ENCODE measurements around the gene QPRT.

- TF ChIP-seq EZH2 (IDR thresholded peaks at IDR 0.05) (no peak), POLR2AphosphoS5 (IDR thresholded peaks at IDR 0.05; ENCODE audit: borderline replicate concordance, low read depth, low read length) (no peak), FOXP2 (optimal IDR thresholded peaks at IDR 0.05; ENCODE audit: control extremely low read depth, extremely low read length, insufficient read depth) (no peak)
Measured at GRCh38 chr16:29745853-29746345, 66.9 kb downstream of the QPRT start, which contains the start of gene C16orf54.
